ENCODE measurements around the gene VPS37C.
A peak's percentile ranks its signal among the peaks of the same experiment; 100 is the strongest.

The VPS37C gene

GRCh38 chr11:61133145-61133544, 28.1 kb downstream of the VPS37C start:
- no peak for DNase-seq (ENCODE audit: low spot score)

GRCh38 chr11:61132646-61133045, 28.6 kb downstream of the VPS37C start:
- DNase-seq (ENCODE audit: low spot score): no peak

- no peak for DNase-seq (ENCODE audit: low spot score)
Measured at GRCh38 chr11:61131998-61132555, 29.1 kb downstream of the VPS37C start.

- DNase-seq (ENCODE audit: low spot score): no peak
Measured at GRCh38 chr11:61131586-61131985, 29.6 kb downstream of the VPS37C start.

GRCh38 chr11:61131186-61131585, 30.0 kb downstream of the VPS37C start:
- no peak for DNase-seq (ENCODE audit: low spot score)

GRCh38 chr11:61129639-61130523, 31.3 kb downstream of the VPS37C start:
- DNase-seq (ENCODE audit: low spot score): peak; percentile 75

- DNase-seq (ENCODE audit: low spot score): no peak
Measured at GRCh38 chr11:61128947-61129638, 32.1 kb downstream of the VPS37C start.

- no peak for DNase-seq (ENCODE audit: low spot score)
Measured at GRCh38 chr11:61127991-61128390, 33.2 kb downstream of the VPS37C start.

- DNase-seq (ENCODE audit: low spot score): peak; percentile 14
Measured at GRCh38 chr11:61126256-61126655, 35.0 kb downstream of the VPS37C start.

GRCh38 chr11:61125310-61125684, 35.9 kb downstream of the VPS37C start:
- no peak for DNase-seq (ENCODE audit: low spot score)

- no peak for DNase-seq (ENCODE audit: low spot score)
Measured at GRCh38 chr11:61124574-61125309, 36.5 kb downstream of the VPS37C start.

GRCh38 chr11:61123775-61124571, 37.3 kb downstream of the VPS37C start:
- DNase-seq (ENCODE audit: low spot score): no peak

- DNase-seq (ENCODE audit: low spot score): no peak
Measured at GRCh38 chr11:61122761-61123160, 38.5 kb downstream of the VPS37C start.

GRCh38 chr11:61121917-61122316, 39.3 kb downstream of the VPS37C start:
- no peak for DNase-seq (ENCODE audit: low spot score)

- no peak for DNase-seq (ENCODE audit: low spot score)
Measured at GRCh38 chr11:61121192-61121831, 39.9 kb downstream of the VPS37C start.

GRCh38 chr11:61120706-61121191, 40.5 kb downstream of the VPS37C start:
- DNase-seq (ENCODE audit: low spot score): no peak

GRCh38 chr11:61120099-61120705, 41.0 kb downstream of the VPS37C start:
- DNase-seq (ENCODE audit: low spot score): no peak

- no peak for DNase-seq (ENCODE audit: low spot score)
Measured at GRCh38 chr11:61119571-61119970, 41.7 kb downstream of the VPS37C start.

- DNase-seq (ENCODE audit: low spot score): no peak
Measured at GRCh38 chr11:61119055-61119454, 42.2 kb downstream of the VPS37C start.

GRCh38 chr11:61118406-61118805, 42.8 kb downstream of the VPS37C start:
- no peak for DNase-seq (ENCODE audit: low spot score)
